Kidney glomerular epithelial cell (primary cell): ENCODE measurements around the gene GSG1L.
"Not testable (repeated sequence)": the region's sequence is repeated elsewhere in the genome, so short reads cannot be mapped to it uniquely, and the experiment has no call there.

ENCODE experiments used
- DNase-seq: peaks from one replicate; lab custom pipeline; 2025; lab: John Stamatoyannopoulos, UW

The GSG1L gene

GRCh38 chr16:27980076-27980775 lies 83.3 kb downstream of the GSG1L start:
- DNase-seq = no peak

GRCh38 chr16:27979668-27980067 lies 83.8 kb downstream of the GSG1L start:
- DNase-seq = not testable (repeated sequence)

DNA sequence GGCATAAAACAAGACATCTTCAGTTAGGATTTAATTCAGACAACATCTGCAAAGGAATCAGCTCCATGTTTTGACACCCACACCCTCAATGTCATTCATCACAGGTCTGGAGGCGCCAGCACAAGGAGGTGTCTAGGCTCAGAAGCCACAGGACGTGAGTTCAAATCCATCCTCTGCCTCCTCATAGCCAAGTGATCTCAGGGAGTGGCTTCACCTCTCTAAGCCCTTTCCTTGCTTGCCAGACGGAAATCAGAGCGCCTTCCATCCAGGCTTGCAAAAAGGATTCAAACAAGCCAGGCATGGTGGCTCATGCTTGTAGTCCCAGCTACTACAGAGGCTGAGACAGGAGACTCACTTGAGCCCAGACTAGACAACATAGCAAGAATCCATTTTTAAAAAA lies 84.6 kb downstream of the GSG1L start:
- no peak for DNase-seq

- no peak for DNase-seq
These were observed 85.5 kb downstream of the GSG1L start for GRCh38 chr16:27977966-27978365.

- no peak for DNase-seq
These were observed 86.5 kb downstream of the GSG1L start for GRCh38 chr16:27976990-27977389.

DNA sequence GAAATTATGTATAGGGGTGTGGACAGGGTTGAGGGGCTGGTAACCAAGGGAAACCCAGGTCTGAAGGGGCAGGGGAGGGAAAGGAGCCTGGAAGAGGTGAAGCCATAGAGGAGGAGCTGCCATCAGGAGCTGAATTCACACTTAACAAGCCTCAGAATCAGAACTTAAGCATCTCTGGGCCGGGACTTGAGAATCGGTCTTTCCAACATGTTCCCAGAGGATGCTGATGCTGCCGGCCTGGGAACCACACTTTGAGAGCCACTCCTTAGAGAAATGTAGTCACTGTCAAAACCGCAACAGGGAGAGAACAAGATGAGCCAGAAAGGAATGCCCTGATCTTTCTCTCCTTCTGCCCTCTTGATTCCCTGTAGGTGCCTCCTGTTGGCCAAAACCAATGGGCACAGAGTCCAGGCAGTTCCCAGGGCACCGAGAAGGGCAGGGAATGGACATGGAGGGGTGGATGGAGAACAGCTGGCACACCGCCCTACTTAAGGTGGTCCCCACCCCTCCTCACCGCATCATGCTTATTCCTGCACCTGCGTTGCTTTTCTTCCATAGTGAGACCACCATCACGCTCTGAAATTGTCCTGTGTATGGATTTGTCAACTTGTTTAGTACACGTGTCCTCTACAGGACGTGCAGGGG lies 88.5 kb downstream of the GSG1L start:
- no peak for DNase-seq

DNA sequence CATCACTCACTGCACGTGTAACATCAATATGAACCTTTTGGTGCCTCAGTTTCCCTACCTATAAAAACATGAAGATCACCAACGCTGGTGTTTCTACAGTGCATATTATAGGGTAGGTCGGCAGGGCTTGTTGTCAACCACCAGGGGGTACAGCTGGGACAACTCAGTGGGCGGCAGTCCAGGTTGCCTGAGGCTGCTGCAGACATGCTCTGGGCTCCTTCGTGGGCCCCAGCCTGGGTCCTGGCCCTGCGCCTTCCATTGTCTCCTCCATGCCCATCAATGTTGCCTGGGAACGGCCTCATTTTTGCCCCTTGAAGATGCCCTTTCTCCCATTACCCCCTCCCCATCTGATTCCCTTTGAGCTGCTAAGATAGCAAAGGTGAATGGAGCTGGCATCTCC lies 89.8 kb downstream of the GSG1L start:
- DNase-seq = no peak

- peak; percentile 30 for DNase-seq
These were observed 91.0 kb downstream of the GSG1L start for GRCh38 chr16:27972500-27972899.

DNA sequence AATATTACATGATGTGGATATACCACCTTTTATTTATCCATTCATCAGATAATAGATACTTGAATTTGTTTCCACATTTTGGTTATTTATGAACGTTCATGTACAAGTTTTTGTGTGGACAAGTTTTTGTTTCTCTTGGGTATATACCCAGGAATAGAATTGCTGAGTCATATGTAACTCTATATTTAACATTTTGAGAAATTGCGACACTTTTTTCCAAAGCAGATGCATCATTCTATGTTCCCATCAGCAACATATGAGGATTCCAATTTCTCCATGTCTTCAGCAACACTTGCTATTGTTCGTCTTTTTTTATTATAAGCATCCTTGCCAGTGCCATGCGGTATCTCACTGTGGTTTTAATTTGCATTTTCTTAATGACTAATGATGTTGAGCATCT lies 93.9 kb downstream of the GSG1L start:
- DNase-seq = no peak

DNA sequence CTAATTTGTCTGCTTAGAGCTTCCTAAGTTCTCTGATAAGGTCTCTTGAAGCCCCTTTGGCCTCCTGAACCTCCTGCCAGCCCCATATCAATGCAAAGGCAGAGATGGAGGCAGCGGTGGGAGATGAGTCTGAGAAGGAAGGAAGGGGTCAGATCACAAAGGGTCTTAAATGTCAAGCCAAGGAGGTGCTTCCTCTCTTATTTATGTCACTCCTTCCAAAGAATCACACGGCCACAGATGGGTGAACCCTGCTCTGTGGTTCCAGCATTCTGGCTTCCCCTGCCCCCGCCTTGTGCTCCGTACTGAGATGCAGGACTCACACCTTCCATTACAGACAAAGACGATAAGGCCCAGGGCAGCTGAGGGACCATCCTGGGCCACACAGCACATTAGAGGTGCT lies 96.3 kb downstream of the GSG1L start:
- no peak for DNase-seq

DNA sequence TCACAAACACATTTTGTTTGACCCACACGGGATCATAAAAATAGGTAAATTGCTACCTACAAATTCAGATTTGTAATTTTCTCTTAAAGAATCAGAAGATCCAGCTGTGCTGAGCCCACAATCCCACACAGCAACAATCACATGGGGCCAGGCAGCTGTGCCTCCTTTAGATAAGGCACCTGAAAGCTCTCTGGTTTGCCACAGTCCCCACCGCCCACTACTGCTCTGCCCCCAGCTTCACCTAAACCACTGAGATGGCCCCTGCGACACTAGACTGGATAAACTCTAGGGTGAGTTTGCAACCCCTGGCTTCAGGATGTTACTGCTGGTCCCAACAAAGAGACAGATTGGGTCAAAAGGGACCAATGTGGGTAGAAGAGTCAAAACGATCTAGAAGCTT lies 96.8 kb downstream of the GSG1L start:
- no peak for DNase-seq

GRCh38 chr16:27965801-27966200 lies 97.7 kb downstream of the GSG1L start:
- DNase-seq = no peak

DNA sequence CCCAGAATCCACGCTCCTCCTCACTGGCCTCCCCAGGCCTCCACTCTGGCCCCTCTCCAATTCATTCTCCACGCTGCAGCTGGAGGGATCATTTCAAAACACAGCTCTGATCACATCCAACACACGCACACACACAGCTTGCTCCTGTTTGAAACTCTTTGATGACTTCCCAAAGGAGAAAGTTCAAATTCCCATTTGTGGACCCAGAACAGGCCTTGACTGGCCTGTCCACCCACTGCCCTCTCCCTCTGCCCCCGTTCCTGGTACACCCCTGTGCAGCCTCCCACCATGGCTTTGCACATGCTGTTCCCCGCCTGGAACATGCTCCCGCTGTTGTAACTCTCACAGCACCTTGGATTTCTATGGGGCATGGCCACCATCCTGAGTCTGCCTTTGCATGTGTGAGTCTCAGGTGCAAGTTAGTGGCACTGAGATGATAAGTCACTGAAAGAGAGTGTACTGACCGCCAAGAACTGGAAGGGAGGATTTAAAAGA lies 100.0 kb downstream of the GSG1L start:
- no peak for DNase-seq

- no peak for DNase-seq
These were observed 101.3 kb downstream of the GSG1L start for GRCh38 chr16:27962197-27962596.

DNA sequence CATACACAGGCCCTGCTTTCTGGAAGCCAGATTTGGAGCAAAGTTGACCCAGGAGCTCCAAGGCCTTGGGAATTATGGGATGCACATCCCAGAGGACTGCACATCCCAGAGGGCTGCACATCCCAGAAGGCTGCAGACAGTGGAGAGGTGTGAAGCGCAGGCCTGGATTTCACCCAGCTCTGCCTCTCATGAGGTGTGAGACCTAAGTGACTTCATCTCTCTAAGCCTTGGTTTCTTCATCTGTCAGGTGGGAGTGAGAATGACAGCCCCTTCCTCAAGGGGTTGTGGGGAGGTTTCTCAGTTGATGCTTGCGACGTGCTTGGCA lies 102.3 kb downstream of the GSG1L start:
- DNase-seq = no peak

DNA sequence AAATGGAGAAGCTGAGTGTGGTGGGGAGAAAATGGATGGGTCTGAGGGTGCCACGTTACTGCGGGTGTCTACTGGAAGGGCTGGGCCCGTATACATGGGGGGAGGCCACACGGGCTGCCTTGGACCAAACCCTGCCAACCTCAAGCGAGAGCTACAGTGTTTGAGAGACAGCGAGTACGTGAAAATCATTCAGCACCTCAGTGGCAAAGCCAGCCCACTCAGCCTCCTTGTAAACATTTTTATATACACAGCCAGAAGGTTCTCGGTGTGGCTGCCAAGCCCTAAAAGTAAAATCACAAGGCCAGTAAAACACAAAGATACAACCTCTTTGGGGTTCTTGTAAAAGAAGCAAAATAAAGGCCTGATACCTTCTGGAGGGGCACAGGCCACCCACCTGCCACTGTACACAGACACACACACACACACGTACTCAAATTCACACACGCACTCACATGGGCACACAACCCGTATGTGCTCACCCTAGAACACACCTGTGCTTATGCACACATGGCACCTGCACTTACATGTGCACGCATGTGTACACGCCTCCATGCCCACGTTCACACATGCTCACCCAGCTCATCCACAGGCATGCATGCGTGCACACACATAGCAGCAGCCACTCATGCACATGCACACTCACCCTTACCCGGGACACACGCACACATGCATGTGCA lies 102.8 kb downstream of the GSG1L start:
- no peak for DNase-seq

- no peak for DNase-seq
These were observed 103.6 kb downstream of the GSG1L start for GRCh38 chr16:27959914-27960313.

GRCh38 chr16:27954191-27954590 lies 109.3 kb downstream of the GSG1L start:
- DNase-seq = no peak

DNA sequence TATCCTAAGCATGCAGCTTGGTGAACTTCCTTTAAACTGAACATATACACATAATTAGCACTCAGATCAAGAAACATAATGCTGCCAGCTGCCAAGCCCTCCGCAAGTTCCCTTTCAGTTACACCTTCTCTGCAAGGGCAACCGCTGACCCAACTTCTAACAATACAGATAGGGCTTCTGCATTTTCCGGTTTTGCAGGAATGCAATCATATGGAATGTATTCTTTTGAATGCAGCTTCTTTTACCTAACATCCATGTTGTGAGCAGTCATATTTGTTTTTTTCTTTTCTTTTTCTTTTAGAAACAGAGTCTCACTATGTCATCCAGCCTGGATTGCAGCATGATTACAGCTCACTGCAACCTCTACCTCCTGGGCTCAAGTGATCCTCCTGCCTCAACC lies 110.7 kb downstream of the GSG1L start:
- DNase-seq = no peak

- no peak for DNase-seq
These were observed 111.9 kb downstream of the GSG1L start for GRCh38 chr16:27951489-27952120.

DNA sequence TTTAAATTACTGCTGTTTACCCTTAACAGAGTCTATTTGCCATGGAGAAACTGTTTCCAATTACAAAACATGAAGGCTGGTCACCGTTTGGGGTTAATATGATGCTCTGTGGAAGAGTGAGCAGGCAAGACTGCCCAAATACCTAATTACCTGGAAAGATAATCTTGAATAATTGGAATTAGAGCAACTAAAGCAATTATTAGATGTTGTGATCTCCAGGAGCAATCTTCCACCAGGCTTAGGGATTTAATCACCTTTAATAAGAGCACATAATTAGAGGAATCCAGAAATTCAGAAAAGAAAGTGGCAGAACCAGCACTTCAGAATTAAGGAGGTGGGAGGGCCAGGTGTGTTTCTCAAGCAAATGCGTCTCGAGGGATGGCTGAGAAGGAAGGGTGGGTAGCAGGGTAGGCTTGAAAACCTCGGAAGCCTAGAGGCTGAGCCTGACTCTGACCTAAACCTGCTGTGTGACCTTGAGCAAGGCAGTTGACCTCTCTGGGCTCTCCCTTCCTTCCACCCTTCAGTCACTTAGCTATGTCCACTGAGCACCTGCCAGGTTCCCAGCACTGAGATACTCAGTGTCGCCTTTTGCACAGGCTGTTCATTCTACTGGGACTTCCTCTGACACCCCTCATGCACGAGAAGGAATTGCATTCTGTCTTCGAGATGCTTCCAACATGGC lies 113.2 kb downstream of the GSG1L start:
- DNase-seq = no peak

GRCh38 chr16:27947696-27948095 lies 115.8 kb downstream of the GSG1L start:
- no peak for DNase-seq
